ENCODE results near the gene NACA2.
"Not testable (repeated sequence)": the region's sequence is repeated elsewhere in the genome, so short reads cannot be mapped to it uniquely, and the experiment has no call there.

The NACA2 gene

DNA sequence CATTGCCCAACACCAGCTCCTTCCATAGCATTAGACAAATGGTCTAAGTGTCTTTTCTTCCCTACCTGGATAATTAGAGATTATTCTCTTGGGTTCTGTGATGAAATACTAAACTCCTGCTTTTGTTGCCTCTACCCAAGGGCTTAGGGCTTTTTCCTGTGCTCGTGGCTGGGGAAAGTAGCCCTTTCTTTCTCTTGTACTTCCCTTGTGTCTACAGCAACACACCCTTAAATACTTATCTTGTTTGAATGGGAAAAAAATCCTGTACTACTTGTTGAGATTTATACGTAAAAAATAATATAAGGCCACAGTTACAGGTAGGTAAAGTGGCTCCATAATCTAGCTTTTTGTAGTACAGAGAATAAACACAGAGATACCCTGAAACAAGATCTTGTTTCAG is 7.0 kb upstream of the NACA2 start:
- no peak for DNase-seq

DNA sequence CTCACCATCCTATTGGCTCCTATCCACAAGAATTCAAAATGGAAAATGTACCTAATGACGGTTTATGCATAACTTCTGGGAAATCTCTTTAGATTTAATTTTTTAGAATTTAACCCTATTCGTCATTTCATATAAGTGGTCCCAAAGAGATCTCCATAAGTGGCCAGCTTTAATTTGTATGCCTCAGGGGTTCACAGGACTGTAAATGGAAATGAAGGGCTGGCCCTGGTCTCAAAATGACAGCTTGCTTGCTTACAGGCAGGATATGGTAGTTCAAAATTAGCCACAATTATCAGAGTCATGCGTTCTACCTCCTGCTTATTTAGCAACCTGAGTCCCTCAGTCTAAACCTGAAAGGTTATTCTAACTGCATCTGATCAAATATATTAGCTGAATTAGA is 6.6 kb upstream of the NACA2 start:
- no peak for DNase-seq

DNA sequence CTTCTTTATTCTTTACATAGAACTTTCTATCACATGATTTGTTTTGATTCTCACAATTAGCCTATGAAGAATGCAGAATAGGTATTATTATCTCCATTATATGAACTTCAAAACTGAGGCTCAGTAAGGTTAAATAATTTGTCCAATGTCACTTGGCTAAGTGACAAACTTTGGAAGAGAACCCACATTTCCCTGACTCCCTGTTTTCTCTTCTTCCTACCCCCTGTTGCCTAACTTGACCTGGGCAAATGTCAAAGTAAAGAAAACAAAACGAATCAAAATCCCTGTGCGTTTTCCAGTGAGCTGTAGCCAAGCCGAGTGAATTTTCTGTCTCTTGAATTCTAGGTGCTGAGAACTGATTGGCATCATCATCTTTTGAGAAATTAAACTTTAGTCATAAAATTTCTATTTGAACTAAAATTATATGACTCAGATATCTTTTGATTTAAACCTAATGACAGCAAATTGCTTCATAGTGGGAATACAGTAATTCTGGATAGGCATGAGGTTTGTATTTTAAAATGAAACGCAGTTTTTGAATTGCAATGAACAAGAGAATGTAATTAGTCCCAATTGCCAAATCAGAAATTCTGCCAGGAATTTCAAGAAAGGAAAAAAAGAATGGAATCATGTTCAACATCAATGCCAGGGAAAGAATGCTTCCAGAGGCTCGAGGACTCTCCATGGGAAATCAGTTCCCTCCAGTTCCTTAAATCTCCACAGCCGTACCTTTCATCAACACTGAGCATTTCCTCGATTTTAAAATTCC is 4.6 kb upstream of the NACA2 start:
- DNase-seq = no peak

DNA sequence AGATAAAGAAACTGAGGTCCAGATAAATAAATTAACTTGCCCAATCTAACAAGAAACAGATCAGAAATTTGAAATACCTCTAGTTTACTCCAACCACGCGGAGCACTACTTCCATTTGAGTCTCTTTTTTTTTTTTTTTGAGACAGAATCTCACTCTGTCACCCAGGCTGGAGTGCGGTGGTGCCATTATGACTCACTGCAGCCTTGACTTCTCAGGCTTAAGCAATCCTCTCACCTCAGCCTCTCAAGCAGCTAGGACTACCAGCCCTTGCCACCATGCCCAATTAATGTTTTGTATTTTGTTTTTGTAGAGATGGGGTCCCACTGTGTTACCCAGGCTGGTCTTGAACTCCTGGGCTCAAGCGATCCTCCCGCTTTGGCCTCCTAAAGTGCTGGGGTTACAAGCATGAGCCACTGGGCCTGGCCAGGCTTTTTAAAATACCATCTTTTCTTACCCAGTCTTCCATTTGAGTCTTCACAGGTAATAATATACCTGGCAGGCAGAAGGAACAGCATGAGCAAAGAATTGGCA is 3.3 kb upstream of the NACA2 start:
- DNase-seq = no peak

DNA sequence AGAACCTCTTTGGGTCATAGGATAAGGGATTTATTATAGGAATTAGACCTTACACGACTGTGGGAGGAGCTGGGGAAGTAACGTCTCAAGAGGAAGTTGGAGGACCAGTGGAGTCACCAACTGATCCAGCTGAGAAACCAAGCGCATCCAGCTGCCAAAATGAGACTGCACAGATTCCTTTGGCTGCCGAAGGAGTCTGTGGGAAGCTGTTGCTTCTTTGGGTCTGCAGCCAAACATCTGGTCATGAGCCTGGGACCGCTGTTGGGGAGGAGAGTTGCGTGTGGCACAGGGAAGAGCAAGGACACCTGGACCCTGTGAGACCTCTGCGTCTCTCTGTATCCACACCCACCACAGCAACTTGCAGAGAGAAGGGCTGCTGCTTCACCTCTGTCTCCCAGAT is 2.4 kb upstream of the NACA2 start:
- no peak for DNase-seq

DNA sequence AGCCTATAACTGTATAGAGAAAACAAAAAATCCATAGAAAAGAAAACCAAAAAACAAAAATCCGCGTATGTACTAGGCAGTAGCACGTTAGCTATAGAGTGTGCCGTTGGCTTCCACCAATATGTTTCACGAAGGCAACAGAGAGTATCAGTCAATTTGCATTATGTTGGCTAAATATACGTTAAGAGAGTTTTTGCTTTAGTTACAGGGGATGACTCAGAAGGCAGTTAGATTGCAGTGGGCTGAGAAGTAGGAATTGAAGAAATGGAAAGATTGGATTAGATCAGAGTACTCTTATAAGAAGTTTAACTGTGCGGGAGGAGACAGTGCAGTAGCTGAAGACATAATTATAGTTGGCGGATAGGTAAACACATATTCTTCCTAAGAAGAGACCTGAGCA is 911 bp upstream of the NACA2 start:
- no peak for DNase-seq

DNA sequence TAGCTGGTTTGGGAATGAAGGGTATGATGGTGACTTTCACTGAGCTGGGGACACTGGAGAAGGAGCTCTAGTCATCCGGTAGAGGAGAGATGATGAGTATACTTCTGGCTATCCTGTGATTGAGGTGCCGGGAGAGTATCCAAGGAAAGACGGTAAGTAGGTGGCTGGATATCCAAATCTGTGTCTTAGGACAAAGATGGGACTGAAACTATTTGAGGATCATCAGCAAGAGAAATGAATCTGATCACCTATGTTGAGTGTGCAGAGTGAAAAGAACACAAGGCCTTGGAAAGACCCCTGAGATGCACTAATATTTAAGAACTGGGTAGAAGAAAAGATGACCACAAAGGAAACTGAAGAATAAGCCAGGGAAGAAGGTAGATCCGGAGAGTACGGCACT is 1.0 kb downstream of the NACA2 start:
- no peak for DNase-seq

DNA sequence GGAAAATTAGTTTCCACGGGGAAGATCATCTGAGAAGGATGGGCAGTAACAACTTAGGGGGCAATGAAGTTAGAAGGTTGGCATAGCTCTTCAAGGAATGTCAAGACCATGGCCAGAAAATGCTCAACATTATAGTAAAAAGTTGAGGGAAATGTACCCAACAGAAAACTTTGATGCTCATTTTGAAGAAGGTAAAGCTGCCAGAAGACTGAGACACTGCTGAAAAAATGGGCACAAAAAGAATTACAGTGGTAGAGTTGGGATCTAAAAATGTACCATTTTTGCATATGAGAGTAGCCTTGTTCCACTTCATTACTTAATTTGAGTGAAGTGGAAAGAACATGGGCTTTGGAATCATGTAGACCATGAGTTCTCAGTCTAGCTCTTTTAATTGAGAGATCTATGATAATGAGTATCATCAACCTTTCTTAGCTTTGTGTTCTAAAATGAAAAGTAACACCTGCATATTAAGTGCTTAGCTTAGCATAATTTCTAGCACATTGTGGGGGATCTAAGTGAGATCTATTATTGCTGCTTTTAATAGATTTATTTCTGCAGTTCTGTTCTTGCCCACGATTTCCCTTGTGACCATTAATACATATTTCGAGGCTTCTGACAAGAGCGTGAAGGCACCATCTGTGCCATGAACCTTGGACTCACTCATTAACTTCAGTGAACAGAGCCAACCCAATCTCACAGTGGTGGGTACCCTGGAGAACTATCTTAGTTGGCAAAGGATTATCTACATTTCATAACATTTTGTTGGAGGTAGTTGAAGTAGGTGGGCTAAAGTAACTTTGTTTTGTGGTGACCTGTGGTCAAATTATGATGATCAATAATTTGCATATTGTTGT is 3.0 kb downstream of the NACA2 start:
- DNase-seq = no peak

DNA sequence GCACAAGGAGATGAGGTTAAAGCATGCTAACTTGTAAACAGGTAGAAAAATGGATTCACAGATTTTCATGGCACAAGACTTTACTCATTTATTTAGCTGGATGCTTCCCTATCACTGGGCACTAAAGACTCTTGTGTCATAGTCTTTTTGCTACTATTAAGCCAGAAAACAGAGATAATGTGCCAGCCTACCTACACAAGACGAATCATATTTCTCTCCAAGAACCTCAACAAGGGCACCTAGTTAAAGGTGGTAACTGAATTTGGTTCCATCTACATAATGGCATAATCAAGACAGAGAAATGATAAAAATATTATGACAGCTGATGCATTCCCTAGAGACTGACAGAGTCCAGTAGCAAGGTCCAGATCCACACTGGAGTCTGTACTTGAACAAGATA is 3.8 kb downstream of the NACA2 start:
- DNase-seq = no peak

DNA sequence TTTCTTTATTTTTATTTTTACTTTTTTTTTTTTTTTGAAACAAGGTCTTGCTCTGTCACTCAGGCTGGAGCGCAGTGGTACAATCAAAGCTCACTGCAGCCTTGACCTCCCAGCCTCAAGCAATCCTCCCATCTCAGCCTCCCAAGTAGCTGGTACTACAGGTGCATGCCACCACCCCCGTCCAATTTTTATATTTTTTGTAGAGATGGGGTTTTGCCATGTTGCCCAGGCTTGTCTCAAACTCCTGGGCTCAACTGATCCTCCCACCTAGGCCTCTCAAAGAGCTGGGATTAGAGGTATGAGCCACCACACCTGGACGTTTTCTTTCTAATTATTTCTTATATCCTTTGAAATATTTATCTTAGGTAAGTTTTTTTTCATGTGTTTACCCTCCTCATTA is 4.4 kb downstream of the NACA2 start:
- DNase-seq = not testable (repeated sequence)

DNA sequence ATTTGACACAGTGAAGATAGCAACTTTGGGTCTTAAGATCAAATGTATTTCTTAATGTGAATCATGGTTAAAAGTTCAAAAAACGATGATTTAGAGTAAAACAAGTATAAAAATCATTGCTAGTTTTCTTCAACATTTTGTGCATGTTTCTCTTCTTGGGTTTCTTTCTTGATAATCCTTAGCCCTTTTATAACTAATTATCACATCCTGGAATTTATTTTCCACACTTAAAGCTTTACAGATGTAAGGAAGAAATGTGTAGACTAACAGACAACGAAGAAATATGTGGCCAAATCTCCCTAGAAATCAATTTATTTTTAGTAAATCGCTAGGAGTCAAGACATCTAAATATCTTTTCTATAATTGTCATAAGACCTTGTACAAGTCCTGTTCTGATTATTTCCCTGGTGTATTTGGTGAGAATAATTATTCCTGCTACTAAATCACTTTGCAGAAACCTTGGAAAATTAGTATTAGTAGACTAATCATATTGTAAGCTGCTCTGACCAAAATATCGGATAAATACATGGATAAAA is 4.9 kb downstream of the NACA2 start:
- DNase-seq = no peak

DNA sequence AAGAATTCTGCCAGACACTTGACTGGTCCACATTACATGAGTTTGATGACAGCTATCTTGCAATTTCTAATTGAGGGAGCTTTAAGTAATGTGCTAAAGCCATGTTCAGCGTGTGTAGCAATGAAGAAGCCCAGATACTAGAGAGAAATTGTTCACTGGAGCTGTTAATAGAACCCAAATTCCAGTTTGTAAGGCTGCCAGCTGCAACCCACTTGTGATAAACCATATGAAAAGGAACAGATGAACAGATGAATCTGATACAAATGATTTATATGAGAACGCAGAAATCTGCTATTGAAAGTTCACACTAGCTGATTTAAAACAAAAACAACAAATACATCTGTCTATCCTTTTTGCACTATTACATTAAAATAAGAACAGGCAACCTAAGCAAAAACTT is 6.2 kb downstream of the NACA2 start:
- no peak for DNase-seq

DNA sequence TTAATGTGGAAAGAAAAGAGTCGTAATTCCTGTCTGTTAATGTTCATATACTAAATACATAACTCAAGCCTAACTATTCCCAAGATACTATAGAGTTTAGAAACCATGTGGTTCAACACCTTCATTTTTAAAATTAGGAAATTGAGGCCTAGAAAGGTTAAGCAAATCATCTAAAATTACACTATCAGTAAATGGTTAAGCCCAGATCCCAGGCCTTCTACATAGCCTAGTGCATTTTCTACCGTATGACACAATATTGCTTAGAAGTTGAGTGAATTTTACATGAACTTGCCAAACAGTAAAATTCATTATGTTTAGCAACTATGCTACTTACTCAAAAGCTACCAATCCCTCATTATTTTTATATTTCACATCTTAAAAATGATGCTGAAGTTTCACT is 6.8 kb downstream of the NACA2 start:
- DNase-seq = no peak

DNA sequence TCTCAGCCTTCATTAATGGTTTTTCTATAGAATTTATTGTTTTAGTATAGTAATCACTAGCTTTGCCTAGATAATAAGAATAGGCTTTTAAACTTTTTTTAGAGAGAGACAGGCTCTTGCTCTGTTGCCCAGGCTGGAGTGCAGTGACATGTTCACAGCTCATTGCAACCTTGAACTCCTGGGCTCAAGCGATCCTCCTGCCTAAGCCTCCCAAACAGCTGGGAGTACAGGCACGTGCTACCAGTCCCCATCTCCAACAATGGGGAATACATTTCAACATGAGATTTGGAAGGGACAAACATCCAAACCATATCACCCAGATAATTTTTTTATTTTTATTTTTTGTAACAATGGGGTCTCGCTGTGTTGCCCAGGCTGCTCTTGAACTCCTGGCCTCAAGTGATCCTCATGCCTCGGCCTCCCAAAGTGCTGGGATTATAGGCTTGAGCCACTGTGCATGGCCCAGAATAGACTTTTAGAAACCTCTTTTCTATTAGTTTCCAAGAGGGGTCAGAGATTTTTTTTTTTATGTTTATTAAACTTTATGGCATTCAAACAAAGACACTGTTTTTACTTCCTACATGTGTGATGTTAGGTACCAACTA is 7.3 kb downstream of the NACA2 start:
- no peak for DNase-seq

DNA sequence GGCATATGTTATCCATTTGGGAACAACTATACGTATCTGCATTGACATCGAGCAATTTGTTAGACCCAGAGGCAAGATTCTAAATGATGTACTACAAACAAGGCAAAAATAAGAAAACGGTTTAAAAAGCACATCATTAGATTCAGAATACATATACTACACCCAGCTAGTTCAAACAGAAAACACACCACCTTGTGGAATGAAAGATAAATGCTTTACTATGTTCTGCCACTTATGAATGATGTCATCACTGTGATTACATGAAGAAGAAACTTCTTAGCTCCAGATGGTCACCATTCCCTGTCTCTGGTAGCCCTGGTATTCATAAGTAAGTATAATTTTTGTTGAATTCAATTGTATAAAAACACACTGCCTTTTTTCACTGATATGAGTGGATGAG is 7.8 kb downstream of the NACA2 start:
- no peak for DNase-seq

DNA sequence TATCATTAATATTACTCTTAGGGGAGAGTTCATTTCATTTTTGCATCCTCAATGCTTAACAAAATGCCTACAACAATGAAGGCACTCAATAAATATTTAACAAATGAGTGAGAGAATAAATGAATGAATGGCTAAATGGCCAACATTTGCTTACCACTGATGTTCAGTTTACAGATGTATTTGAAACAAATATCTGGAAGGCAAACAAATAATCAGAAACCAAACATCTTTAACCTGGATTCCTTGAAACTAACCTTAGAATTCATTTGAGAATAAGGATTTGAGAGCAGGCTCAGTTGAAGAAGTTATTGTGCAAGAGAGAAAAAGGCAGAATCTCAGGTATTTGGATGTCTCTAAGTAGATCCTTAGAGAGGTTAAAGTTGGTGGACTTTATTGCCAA is 8.4 kb downstream of the NACA2 start:
- DNase-seq = no peak

DNA sequence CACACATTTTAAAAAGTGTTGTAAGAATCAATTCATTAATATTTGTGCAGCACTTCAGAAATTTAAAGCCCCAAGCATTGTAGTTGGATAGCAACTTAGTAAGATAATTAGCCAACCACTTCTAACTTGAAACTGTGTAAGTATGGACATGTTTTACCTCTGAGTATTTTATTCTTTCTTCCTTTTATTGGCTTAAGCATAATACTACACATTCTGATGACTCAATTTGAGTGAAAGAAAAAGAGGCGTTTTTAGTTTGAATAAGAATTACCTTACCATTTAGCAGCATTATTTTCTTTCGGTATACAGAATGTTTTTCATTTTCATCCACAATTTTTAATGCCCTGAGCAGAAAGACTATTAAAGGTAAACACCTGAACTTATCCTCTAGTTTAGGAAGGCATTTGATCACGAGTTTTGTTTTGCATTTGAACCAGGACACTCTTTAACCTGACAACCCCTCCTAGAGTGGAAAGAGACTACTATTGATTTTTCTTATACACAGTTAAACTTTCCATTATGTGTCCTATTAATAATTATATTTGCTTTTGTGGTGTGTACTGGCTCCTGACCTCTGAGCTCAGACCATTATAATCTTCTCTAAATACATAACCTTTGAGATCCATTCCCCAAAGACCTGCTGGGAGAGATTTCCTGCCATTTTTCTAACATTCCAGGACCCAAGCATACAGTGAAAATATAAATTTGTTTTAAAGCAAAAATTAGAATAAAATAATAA is 9.2 kb downstream of the NACA2 start:
- no peak for DNase-seq

DNA sequence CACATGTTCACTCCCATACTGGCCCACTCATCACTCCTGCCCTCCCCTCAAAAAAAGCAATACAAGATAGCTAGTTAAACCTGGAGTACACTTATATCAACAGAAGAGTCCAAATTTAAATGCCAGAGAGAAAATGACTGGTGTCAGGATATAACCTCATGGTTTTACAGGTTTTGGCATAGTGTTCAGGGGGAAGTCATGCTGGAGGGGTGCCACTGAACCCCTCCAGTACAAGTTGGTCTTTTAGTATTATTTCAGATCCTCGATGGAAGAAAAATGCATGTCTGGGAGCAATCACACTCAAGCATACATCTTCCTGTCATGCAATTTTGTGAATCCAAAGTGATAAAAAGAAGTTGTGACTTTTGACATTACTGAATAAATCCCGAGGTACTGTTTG is 10.5 kb downstream of the NACA2 start:
- DNase-seq = no peak

DNA sequence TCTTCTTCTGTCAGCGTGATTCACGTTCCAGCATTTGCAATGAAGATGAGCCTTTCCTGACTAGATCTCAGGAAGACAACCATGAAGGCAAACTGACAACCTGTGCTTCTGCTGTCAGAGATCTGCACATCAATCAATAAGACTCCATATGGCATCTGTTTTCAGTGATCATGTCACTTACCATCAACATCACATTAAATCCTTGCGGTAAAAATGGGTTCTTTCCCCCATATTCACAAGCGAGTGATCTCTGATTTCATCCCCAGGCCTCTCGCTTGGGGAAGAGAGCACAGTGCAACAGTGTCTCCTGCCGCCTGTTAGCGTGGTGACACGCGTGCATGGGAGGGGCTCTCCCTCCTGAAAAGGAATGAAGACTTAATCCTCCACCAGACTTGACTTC is 11.1 kb downstream of the NACA2 start:
- DNase-seq = no peak

DNA sequence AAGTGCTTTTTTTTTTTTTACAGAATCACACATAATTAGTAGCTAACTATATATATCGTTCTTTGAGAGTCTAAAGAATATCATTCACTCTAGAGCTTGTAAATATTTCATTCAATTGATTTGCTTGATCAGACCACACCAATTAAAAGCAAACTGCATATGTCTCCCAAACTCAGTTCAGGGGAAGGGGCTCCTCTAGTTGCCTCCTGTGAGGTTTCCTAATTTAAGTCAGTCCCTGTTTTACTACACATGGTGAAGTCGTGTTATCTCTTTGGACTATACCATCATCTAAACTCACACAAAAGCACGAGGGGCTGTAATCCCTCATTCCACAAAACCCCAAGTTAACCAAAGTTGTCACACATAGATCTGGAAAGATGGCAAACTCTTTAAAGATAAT is 11.7 kb downstream of the NACA2 start:
- no peak for DNase-seq

DNA sequence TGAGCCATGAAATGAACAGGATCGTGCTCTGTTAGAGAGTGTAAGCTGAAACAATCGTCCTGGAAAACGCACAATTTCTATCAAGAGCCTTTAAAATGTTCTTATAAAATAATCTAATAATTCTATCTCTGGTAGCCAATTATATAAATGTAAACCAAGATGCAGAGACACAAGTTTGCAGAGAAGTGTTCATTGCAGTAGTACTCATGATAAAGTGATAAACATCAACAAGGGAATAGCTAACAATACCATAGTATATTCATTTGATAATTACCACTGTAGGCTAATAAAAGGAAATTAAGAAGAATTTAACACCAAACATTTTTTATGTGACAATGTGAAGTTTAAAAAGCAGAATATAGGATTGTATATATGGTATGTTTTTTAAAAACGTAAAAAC is 12.4 kb downstream of the NACA2 start:
- no peak for DNase-seq

DNA sequence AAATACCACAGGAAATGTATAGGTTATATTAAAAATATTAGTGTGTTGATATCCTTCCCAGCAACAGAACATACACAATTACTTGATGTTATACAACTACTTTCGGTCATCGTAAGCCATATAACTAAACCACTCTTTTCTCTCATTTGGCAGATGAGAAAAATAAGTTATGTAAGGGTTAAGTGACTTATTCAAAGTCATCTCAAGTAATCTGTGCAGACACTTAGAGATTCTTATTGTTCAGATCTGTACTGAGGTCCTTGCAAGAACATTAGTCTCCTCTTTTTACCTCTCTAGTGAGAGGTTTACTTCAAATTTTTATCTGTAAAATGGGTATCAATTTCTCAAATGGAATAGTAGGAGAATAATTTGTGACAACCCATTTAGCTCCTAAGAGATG is 15.0 kb downstream of the NACA2 start:
- no peak for DNase-seq
